Psoas muscle (tissue), 8 donors: ENCODE results near the gene DLGAP1. TPM values are rescaled to one million over a fixed set of nuclear protein-coding genes. Genes with fewer than 3 reads are reported as not detected.

Source experiments
- ATAC-seq, 4 donors: fragments of 200-7000 bp; cut with Tn5 transposase; one replicate each; pipeline ENCODE4 v1.9.1; 2020; ENCODE audit warnings: moderate library complexity in 3 of 4, mild to moderate bottlenecking in 2 of 4
- DNase-seq, 2 donors: peaks; one replicate each; pipeline ENCODE4 v3.0.0-alpha.2; 2020
- H3K27ac ChIP-seq: fragments of 200-600 bp; one replicate; pipeline ENCODE4 v1.8.0; 2022
- H3K27me3 ChIP-seq, 3 donors: fragments of 200-600 bp in 1 of 3; one replicate each; pipeline versions ENCODE4 v1.6.1 to v1.8.0; 2013 to 2022; ENCODE audit warnings: low read length in 2 of 3, mild to moderate bottlenecking in 2 of 3, moderate library complexity in 1 of 3; ENCODE audit not compliant: insufficient read depth in 3 of 3
- H3K36me3 ChIP-seq, 2 donors: fragments of 200-600 bp in 1 of 2; one replicate each; pipeline versions ENCODE4 v1.6.1 to v1.8.0; 2013 to 2022; ENCODE audit warnings: low read depth in 1 of 2, mild to moderate bottlenecking in 1 of 2, moderate library complexity in 1 of 2; ENCODE audit not compliant: insufficient read depth in 1 of 2
- H3K4me1 ChIP-seq: fragments of 200-600 bp; one replicate; pipeline ENCODE4 v1.8.0; 2022
- H3K4me3 ChIP-seq: fragments of 200-600 bp; one replicate; pipeline ENCODE4 v1.8.0; 2022; ENCODE audit warnings: mild to moderate bottlenecking
- H3K9me3 ChIP-seq: fragments of 200-600 bp; one replicate; pipeline ENCODE4 v1.8.0; 2022
- CTCF ChIP-seq: fragments of 200-600 bp; IDR thresholded peaks from one replicate; pipeline ENCODE4 v1.8.0; 2022; ENCODE audit warnings: antibody characterized with exemption
- WGBS, 3 donors: extraction: QIAGEN DNeasy Blood & Tissue Kit; methylation state at CpG; one replicate each; pipeline versions ENCODE4 v1.1.6 to v1.1.7; 2013; 5-methylcytosine and 5-hydroxymethylcytosine counted together
- intact Hi-C, 2 donors: fragments of 100-400 bp; cut with DNase I; formaldehyde crosslinking; loops; one replicate each; pipeline versions ENCODE4 v1.11.0 to v1.14.2; 2022
- polyA plus RNA-seq, 3 donors: library from polyadenylated mRNA; stranded (reverse); fragments of 200-250 nt; gene quantifications; one replicate each; pipeline ENCODE4 v1.2.3, GENCODE V29; 2013
- total RNA-seq, 4 donors: library from RNA; stranded (reverse); fragmentation: NEBNext Ultra II Directional in 2 of 4; extraction: Animal tissue kit (Norgen Biotek cat#: 25700) in 2 of 4; gene quantifications; one replicate each; pipeline versions ENCODE4 v1.2.1 to v1.2.4, GENCODE V29; 2021 to 2023
- donor health status: healthy with polysubstance abuse.
- donor health status: DM: no; HTN: no; CAD: no; lungs with moderate emphysema.
- donor health status: Bipolar disorder and iron deficiency.
- donor health status: healthy.
- donor health status: DM: yes; HTN: yes; CAD: no.
- donor health status: DM: no; HTN: no; CAD: no.
- donor health status: DM: no; HTN: no; CAD: no.
- donor health status: DM: yes; HTN: yes; CAD: no.

DLGAP1 gene
- total and polyA plus RNA-seq, 7 donors: 0.09 to 0.26 (median 0.16) TPM; not detected in 1

DNA sequence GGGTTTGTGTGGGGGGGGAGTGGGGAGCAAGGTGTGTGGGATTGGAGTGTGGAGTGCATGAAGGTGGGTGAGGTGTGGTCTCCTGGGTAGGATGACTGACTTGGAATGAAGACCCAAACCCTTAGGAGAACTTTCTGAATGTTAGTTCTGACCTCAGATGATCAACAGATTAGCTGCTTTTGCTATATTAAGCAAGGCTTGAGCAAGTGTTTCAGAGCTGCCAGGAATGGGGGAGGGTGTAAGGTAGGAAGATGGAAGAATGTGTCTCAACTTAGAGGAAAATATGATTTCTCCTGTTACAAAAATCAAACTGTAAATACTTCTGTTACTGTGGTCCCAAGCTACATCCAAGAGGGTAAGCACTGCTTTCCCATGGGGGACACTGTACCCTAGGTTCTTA is 731.6 kb downstream of the DLGAP1 start:
- Histone ChIP-seq H3K4me1 (no peaks in the 10 kb centered on the region), H3K4me3 (no peak overlapping the region), H3K27me3 (peaks cover 0 to 2% (median 0%) of the 10 kb centered on the region in 3 donors), H3K9me3 (no peaks in the 10 kb centered on the region), H3K36me3 (no peaks in the 10 kb centered on the region), H3K27ac (no peak overlapping the region)
- ATAC-seq: no peak
- no peak for DNase-seq
- TF ChIP-seq CTCF: no peak
- intact Hi-C loops: no loop called here

GRCh38 chr18:3722649-3723433 is 732.3 kb downstream of the DLGAP1 start:
- H3K27me3 ChIP-seq: peaks cover 0 to 2% (median 0%) of the 10 kb centered on the region in 3 donors
- H3K36me3 ChIP-seq: no peaks in the 10 kb centered on the region
- no peak overlapping the region for H3K4me3 ChIP-seq
- ATAC-seq: no peak
- H3K9me3 ChIP-seq: no peaks in the 10 kb centered on the region
- H3K27ac ChIP-seq: no peak overlapping the region
- intact Hi-C loops: no loop called here
- TF ChIP-seq CTCF: no peak
- DNase-seq: no peak
- 53 to 56% (median 54%) methylated on average over 5 of the region's 5 CpGs for WGBS, 3 donors
- no peaks in the 10 kb centered on the region for H3K4me1 ChIP-seq

GRCh38 chr18:3721771-3722648 is 733.1 kb downstream of the DLGAP1 start:
- Histone ChIP-seq H3K36me3 (no peaks in the 10 kb centered on the region), H3K4me3 (no peak overlapping the region), H3K27me3 (peaks cover 0 to 2% (median 0%) of the 10 kb centered on the region in 3 donors), H3K4me1 (no peaks in the 10 kb centered on the region), H3K27ac (no peak overlapping the region), H3K9me3 (no peaks in the 10 kb centered on the region)
- 66 to 70% (median 67%) methylated on average over 7 of the region's 7 CpGs for WGBS, 3 donors
- TF ChIP-seq CTCF: no peak
- ATAC-seq (no peak), DNase-seq (no peak)
- intact Hi-C loops: no loop called here

DNA sequence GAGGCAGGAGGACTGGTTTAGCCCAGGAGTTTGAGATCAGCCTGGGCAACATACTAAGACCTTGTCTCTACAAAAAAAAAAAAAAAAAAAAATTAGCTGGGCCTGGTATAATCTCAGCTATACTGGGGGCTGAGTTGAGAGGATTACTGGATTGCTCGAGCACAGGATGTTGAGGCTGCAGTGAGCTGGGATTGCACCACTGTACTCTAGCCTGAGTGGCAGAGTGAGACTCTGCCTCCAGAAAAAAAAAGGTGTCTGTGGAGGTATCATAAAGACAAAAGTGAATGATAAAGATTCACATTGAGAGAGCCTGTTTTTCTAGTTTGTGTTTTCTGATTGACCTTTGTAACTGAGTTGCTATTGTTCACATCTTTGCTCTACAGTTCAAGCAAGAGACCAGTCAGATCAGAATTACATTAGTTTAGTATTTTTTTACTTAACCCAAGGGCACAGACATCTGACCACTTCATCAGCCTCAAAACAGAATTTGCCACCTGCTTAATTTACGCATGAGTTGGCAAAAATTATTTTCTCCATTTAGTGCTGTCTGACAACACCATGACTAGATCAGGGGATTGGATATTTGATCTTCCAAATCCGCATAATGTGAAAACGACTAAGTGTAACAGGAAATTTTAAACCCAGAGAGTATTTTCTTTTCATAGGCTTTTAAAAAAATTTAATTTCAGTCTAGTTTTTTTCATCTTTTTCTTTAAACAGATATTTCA is 734.1 kb downstream of the DLGAP1 start:
- H3K27me3 ChIP-seq: peaks cover 0 to 2% (median 0%) of the 10 kb centered on the region in 3 donors
- DNase-seq: no peak
- H3K36me3 ChIP-seq: no peaks in the 10 kb centered on the region
- no peak for ATAC-seq
- H3K4me3 ChIP-seq: no peak overlapping the region
- no peak for TF ChIP-seq CTCF
- no peaks in the 10 kb centered on the region for H3K9me3 ChIP-seq
- no peak overlapping the region for H3K27ac ChIP-seq
- intact Hi-C loops: no loop called here
- no peaks in the 10 kb centered on the region for H3K4me1 ChIP-seq
- WGBS, 3 donors: 56 to 69% (median 61%) methylated on average over 4 of the region's 4 CpGs
